Lower leg skin (tissue), 4 donors: ENCODE results near the gene PDGFA. TPM values are rescaled to one million over a fixed set of nuclear protein-coding genes. Genes with fewer than 3 reads are reported as not detected.

Source experiments
- DNase-seq, 2 donors: peaks; one replicate each; pipeline ENCODE4 v3.0.0-alpha.2; 2019; ENCODE audit warnings: low spot score in 2 of 2
- H3K4me3 ChIP-seq: fragments of 200-600 bp; sonication (generic); 2 replicates; pipeline ENCODE4 v1.5.1; 2017; ENCODE audit warnings: mild to moderate bottlenecking, low read depth; ENCODE audit not compliant: poor library complexity, severe bottlenecking
- POLR2A ChIP-seq, 2 donors: fragments of 450-650 bp; IDR thresholded peaks; one replicate each; pipeline ENCODE4 v1.6.1; 2016 to 2017; ENCODE audit warnings: antibody characterized with exemption in 2 of 2, mild to moderate bottlenecking in 1 of 2, moderate library complexity in 1 of 2
- WGBS, 2 donors: methylation state at CpG; one replicate each; pipeline ENCODE4 v1.1.5; 2018; 5-methylcytosine and 5-hydroxymethylcytosine counted together
- intact Hi-C: fragments of 100-400 bp; cut with DNase I; formaldehyde crosslinking; loops from one replicate; pipeline ENCODE4 v1.15.0; 2023; ENCODE audit warnings: low total_unique reads
- total RNA-seq, 4 donors: library from RNA; depleted of rRNA; stranded (reverse); fragments of >200 nt; gene quantifications; one replicate each; pipeline ENCODE4 v1.1.0, GENCODE V29; 2016
- TF ChIP-seq, protein P1 (sequence below), 3 donors: fragments of 450-650 bp; IDR thresholded peaks; one replicate each; pipeline ENCODE4 v1.5.1; 2016; ENCODE audit warnings: antibody characterized with exemption in 3 of 3, mild to moderate bottlenecking in 3 of 3, moderate library complexity in 2 of 3

Gene PDGFA
- total RNA-seq, 4 donors from 2014 or later, result 13.0 to 27.0 (median 20.5) TPM

DNA sequence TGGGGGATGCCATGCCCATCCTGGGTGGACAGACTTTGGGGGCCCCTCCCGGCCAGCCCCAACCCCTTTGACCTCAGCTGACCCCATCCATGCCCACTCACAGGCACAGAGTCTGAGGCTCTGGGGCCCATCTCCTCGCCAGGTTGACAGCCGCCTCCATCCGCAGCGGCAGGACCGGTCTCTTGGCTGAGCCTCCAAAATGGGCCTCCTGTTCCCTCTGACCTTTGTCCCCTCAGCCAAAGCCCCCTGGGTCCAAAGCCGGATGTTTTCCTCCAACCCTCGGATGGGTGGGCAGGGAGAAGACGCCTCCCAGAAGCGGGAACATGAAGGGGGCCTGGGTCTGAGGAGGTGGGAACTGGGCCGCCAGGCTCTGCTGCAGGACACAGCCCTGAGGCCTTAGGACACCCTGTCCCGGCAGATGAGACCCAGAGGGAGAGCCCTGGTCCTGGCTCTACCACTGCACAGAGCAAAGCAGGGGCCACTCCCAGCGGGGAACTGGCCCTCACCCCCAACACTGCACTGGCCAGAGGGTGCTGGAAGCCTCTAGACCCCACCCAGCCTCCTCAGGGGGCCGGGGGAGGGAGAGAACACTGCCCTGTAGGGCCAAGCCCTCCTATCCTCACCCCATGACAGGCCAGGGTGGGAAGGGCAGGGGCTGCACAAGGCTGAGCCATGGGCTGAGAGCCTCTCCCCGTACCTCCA lies 12.6 kb downstream of the PDGFA start:
- DNase-seq, result no peak
- 83 to 87% methylated on average over 11 to 14 of the region's 15 CpGs for WGBS, 2 donors
- H3K4me3 ChIP-seq, result no peak overlapping the region
- intact Hi-C loops, result no loop called here
- TF ChIP-seq POLR2A (IDR thresholded peaks at IDR 0.05), result no peak

DNA sequence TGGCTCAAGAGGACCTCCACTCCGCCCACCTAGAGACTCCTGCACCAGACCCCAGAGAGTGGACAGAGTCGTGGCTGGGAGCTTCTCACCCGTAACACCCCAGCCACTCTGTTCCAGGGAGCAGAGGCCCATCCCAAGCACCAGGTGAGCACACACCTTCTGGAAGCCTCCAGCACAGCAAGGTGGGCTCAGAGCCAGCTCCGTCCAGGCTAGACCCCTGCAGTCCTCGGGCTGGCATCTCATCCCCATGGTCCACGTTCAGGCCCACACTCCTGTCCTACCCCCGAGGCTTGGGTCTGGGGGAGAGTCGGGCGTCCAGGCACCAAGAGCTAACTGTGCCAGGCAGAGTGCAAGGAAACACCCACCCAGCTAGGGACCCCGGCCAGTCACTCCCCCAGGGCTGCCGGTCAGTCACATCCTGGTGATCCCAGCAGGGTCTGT lies 13.2 kb downstream of the PDGFA start:
- 84 to 95% methylated on average over 6 to 11 of the region's 11 CpGs for WGBS, 2 donors
- TF ChIP-seq, protein P1, sequence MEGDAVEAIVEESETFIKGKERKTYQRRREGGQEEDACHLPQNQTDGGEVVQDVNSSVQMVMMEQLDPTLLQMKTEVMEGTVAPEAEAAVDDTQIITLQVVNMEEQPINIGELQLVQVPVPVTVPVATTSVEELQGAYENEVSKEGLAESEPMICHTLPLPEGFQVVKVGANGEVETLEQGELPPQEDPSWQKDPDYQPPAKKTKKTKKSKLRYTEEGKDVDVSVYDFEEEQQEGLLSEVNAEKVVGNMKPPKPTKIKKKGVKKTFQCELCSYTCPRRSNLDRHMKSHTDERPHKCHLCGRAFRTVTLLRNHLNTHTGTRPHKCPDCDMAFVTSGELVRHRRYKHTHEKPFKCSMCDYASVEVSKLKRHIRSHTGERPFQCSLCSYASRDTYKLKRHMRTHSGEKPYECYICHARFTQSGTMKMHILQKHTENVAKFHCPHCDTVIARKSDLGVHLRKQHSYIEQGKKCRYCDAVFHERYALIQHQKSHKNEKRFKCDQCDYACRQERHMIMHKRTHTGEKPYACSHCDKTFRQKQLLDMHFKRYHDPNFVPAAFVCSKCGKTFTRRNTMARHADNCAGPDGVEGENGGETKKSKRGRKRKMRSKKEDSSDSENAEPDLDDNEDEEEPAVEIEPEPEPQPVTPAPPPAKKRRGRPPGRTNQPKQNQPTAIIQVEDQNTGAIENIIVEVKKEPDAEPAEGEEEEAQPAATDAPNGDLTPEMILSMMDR (IDR thresholded peaks at IDR 0.05), result no peak
- TF ChIP-seq POLR2A (IDR thresholded peaks at IDR 0.05), result no peak
- H3K4me3 ChIP-seq, result no peak overlapping the region
- intact Hi-C loops, result no loop called here
- no peak for DNase-seq

DNA sequence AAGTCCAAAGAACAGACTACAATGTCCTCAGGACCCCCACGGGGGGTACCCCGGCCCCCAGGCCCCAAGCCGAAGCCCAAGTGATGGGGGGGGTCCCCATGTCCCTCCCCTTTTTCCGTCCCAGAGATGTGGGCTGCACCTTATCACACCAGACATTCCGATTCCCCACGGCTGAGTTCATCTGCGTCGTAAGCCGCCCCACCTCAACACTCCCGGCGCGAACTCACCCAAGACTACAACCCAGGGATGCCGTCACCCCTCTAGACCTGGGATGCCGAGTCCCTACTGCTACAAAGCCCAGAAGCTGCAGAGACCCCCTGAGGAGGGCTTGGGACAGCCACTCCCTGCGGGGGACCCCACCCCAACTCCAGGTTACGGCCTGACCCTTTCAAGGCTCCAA lies 14.5 kb downstream of the PDGFA start:
- no peak for DNase-seq
- 87 to 89% methylated on average over 15 to 16 of the region's 16 CpGs for WGBS, 2 donors
- intact Hi-C loops, result no loop called here
- TF ChIP-seq POLR2A (IDR thresholded peaks at IDR 0.05), result no peak
- no peak overlapping the region for H3K4me3 ChIP-seq

DNA sequence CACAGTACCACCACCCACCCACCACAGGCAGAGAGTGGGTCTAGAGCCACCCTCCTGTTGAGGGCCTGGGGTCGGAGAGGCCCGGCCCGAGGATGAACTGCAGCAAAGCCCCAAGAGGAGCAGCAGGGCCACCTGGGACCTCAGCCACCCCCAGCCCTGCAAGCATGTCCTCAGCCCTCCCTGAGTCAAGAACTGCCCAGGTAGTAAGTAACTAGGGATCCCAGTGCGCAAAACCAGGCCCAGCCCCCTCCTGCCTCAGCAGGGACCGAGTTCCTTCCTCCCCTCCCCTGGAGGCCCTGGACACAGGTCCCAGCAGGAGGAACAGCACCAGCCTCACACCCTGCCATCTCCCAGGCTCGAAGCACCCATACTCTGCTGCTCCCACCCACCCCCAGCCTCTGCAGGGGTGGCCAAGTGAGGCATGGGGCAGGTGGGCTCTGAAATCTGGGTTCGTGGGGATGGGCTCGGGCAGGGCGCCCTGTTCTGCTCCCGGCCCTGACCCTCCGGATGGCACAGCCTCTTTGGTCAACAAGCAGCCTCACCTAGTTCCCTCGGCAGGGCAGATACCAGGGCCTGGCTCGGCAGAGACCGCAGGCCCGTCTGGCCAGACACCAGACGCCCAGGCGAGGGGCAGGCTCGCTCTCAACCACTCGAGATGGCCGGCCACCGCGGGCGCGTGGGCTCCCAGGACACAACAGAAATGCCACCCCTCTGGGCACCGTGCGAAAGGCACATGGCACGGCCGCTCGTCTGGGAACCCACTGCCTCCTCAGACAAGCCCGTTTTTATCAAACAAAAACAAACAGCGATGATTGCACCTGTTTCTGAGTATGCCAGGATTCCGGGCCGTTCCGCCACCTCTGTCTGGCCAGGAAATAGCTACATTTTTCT lies 15.2 kb downstream of the PDGFA start:
- no peak for TF ChIP-seq POLR2A (IDR thresholded peaks at IDR 0.05)
- TF ChIP-seq, protein P1 (IDR thresholded peaks at IDR 0.05), result no peak
- no peak for DNase-seq
- WGBS, 2 donors, result 86 to 87% methylated on average over 29 to 30 of the region's 34 CpGs
- intact Hi-C loops, result no loop called here
- no peak overlapping the region for H3K4me3 ChIP-seq

DNA sequence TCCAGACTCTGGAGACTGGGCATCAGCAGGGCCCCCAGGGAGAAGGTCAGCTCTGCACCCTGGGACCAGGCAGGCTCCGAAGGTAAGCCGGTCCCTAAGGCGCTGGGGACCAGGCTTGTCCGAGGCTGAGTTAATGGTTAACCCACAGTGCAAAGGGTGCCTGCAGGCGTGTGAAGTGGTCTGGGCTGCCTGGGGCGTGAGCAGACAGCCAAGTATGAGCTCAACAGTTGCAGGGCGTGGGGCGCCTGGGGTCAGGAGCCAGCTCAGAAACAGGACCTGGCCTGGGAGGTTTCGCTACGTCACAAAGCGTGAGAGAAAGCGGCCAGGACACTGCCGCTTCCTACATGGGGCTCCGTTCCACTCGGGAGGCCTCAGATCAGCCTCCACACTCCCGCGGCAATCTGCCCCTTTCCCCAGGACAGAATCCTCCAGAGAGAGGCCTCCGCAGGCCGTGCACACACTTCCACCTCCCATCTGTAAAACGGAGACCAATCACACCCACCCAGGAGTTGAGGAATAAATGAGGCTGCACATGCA lies 16.0 kb downstream of the PDGFA start:
- DNase-seq, result no peak
- no peak overlapping the region for H3K4me3 ChIP-seq
- WGBS, 2 donors, result 61 to 68% methylated on average over 18 to 20 of the region's 20 CpGs
- intact Hi-C loops, result no loop called here
- TF ChIP-seq POLR2A (IDR thresholded peaks at IDR 0.05), result no peak

DNA sequence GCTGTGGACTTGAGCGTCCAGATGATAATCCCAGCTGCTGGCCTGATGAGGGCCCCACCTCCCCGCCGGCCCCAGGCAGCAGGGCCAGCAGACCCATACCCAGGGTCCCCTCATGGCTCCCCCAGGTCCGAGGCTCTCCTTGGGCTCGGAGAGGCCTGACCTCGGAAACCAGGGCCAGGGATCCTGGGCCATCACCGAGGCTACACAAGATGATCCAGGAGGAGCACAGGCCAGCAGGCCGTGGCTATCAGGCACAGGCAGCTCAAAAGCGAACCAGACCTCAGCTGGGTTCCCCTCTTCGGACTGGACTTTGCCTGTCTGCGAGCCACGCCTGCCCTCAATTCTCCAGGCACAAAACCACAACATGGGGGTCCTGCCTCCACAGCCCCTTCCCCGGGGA lies 17.4 kb downstream of the PDGFA start:
- WGBS, 2 donors, result 90 to 91% methylated on average over 13 of the region's 13 CpGs
- intact Hi-C loops, result no loop called here
- no peak for TF ChIP-seq POLR2A (IDR thresholded peaks at IDR 0.05)
- TF ChIP-seq, protein P1 (IDR thresholded peaks at IDR 0.05), result no peak
- H3K4me3 ChIP-seq, result no peak overlapping the region
- no peak for DNase-seq

DNA sequence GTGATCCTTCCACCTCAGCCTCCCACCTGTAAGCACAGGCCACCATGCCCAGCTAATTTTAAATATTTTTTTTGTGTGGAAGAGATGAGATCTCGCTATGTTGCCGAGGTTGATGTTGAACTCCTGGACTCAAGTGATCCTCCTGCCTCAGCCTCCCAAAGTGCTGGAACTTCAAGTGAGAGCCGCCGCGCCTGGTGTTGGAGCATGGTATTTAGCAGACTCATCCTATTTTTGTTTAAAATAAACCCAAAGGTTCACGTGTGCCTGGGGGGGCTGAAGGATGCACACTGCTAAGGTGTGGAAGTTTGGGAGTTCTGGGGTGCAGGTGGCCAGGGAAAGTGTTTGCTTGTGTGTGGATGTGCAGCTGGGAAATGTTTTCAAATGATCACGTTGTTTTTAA lies 18.1 kb downstream of the PDGFA start:
- DNase-seq, result no peak
- no peak overlapping the region for H3K4me3 ChIP-seq
- WGBS, 2 donors, result 90 to 91% methylated on average over 7 of the region's 7 CpGs
- TF ChIP-seq POLR2A (IDR thresholded peaks at IDR 0.05), result no peak
- TF ChIP-seq, protein P1 (IDR thresholded peaks at IDR 0.05), result no peak
- intact Hi-C loops, result no loop called here
